Gastroesophageal sphincter (tissue), 3 donors: ENCODE data around the gene SCN11A.

Experiments
- EP300 ChIP-seq: sonication (generic); formaldehyde crosslinking; IDR thresholded peaks from one replicate; pipeline ENCODE4 v1.6.1; 2017; ENCODE audit warnings: antibody characterized with exemption, mild to moderate bottlenecking
- POLR2A ChIP-seq, 2 donors: fragments of 450-650 bp; IDR thresholded peaks; one replicate each; pipeline ENCODE4 v1.6.1; 2017; ENCODE audit warnings: antibody characterized with exemption in 2 of 2, mild to moderate bottlenecking in 2 of 2, moderate library complexity in 1 of 2
- POLR2AphosphoS5 ChIP-seq: sonication (generic); formaldehyde crosslinking; IDR thresholded peaks from one replicate; pipeline ENCODE4 v1.6.1; 2017; ENCODE audit warnings: antibody characterized with exemption
- TF ChIP-seq, protein P1 (sequence below), 4 experiments: fragments of 200-600 bp in 2 of 4; fragments of 450-650 bp in 2 of 4; sonication (generic) in 1 of 4; IDR thresholded peaks; one replicate each; pipeline ENCODE4 v1.5.1; 2017 to 2019; ENCODE audit warnings: antibody characterized with exemption in 4 of 4, mild to moderate bottlenecking in 2 of 4, moderate library complexity in 2 of 4

DNA sequence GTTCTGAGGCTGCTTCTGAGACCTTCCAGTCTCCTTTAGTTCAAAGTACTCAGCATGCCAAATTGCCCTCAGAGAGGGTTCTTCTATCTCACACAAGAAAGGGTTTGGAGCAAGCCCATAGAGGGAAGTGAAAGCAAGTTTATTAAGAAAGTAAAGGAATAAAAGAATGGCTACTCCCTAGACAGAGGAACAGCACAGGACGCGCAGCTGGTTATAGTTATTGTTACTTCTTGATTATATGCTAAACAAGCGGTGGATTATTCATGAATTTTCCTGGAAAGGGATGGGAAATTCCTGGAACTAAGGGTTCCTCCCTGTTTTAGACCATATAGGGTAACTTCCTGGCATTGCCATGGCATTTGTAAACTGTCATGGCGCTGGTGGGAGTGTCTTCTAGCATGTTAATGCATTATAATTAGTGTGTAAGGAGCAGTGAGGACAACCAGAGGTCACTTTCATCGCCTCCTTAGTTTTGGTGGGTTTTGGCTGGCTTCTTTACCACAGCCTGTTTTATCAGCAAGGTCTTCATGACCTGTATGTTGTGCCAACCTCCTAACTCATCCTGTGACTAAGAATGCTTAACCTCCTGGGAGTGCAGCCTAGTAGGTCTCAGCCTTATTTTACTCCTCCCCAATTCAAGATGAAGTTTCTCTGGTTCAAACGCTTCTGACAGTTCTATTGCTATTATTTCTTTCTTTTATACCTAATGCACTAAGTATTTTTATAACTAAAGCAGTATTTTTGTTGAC lies 26.3 kb downstream of the SCN11A start:
- TF ChIP-seq, protein P1, sequence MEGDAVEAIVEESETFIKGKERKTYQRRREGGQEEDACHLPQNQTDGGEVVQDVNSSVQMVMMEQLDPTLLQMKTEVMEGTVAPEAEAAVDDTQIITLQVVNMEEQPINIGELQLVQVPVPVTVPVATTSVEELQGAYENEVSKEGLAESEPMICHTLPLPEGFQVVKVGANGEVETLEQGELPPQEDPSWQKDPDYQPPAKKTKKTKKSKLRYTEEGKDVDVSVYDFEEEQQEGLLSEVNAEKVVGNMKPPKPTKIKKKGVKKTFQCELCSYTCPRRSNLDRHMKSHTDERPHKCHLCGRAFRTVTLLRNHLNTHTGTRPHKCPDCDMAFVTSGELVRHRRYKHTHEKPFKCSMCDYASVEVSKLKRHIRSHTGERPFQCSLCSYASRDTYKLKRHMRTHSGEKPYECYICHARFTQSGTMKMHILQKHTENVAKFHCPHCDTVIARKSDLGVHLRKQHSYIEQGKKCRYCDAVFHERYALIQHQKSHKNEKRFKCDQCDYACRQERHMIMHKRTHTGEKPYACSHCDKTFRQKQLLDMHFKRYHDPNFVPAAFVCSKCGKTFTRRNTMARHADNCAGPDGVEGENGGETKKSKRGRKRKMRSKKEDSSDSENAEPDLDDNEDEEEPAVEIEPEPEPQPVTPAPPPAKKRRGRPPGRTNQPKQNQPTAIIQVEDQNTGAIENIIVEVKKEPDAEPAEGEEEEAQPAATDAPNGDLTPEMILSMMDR (IDR thresholded peaks at IDR 0.05) = no peak
- TF ChIP-seq POLR2A (IDR thresholded peaks at IDR 0.05) (no peak), POLR2AphosphoS5 (no peak), EP300 (no peak)
